ENCODE measurements around the gene PDE1C. TPM values are rescaled to one million over a fixed set of nuclear protein-coding genes. Genes with fewer than 3 reads are reported as not detected.

Gene PDE1C
- total and polyA plus RNA-seq, 2 donors (not counting 1 experiment from before 2014, with no cell fraction given) = 0.52 TPM; not detected in 1

GRCh38 chr7:32074787-32075585 lies 4.8 kb upstream of the PDE1C start:
- ChIA-PET POLR2A (no interaction called here), CTCF (no interaction called here)
- Histone ChIP-seq H2AFZ (ENCODE audit: insufficient read depth, low read depth, low read length, poor library complexity, severe bottlenecking) (no peak overlapping the region), H3K27me3 (replicated peaks in 1 of 4; ENCODE audit: control extremely low read depth in 1 of 4, control insufficient read depth in 3 of 4, insufficient read depth in 4 of 4, low read length in 3 of 4) (peaks cover 0 to 10% (median 6%) of the 10 kb centered on the region in 4 experiments), H3K27ac (ENCODE audit: low read length in 2 of 2) (no peak overlapping the region), H4K20me1 (ENCODE audit: control insufficient read depth, insufficient read depth, low read length, poor library complexity, severe bottlenecking) (no peaks in the 10 kb centered on the region), H3K4me1 (ENCODE audit: control insufficient read depth in 2 of 2, insufficient read depth in 2 of 2, low read length in 2 of 2) (no peaks in the 10 kb centered on the region), H3K79me2 (ENCODE audit: control insufficient read depth, insufficient read depth, low read length) (no peaks in the 10 kb centered on the region), H3K4me3 (ENCODE audit: control extremely low read depth in 1 of 5, extremely low read depth in 1 of 5, insufficient read depth in 1 of 5, low read depth in 2 of 5, low read length in 4 of 5) (no peak overlapping the region), H3K9me3 (ENCODE audit: control extremely low read depth in 1 of 3, control insufficient read depth in 2 of 3, insufficient read depth in 1 of 3, low read length in 2 of 3) (peaks cover 0 to 6% (median 0%) of the 10 kb centered on the region in 3 donors), H3K9ac (ENCODE audit: low read length) (no peak overlapping the region), H3K36me3 (replicated peaks in 1 of 2; ENCODE audit: control extremely low read depth in 1 of 2, control insufficient read depth in 1 of 2, extremely low read depth in 1 of 2, insufficient read depth in 2 of 2, low read length in 1 of 2) (no peaks in the 10 kb centered on the region), H3K4me2 (replicated peaks; ENCODE audit: low read depth, low read length, poor library complexity, severe bottlenecking) (no peak overlapping the region)
- 93% methylated on average over 4 of the region's 9 CpGs for WGBS (ENCODE audit: insufficient coverage)
- H3K4me3 Mint-ChIP-seq = no peak overlapping the region
- no peak for ATAC-seq (ENCODE audit: low read depth)
- H3K27ac Mint-ChIP-seq = no peak overlapping the region
- H3K27me3 Mint-ChIP-seq = peaks cover 25% of the 10 kb centered on the region
- no peak for TF ChIP-seq EZH2 (IDR thresholded peaks at IDR 0.05; ENCODE audit: borderline replicate concordance, insufficient read depth, low read depth, low read length, poor library complexity, severe bottlenecking)
- TF ChIP-seq, protein P1, sequence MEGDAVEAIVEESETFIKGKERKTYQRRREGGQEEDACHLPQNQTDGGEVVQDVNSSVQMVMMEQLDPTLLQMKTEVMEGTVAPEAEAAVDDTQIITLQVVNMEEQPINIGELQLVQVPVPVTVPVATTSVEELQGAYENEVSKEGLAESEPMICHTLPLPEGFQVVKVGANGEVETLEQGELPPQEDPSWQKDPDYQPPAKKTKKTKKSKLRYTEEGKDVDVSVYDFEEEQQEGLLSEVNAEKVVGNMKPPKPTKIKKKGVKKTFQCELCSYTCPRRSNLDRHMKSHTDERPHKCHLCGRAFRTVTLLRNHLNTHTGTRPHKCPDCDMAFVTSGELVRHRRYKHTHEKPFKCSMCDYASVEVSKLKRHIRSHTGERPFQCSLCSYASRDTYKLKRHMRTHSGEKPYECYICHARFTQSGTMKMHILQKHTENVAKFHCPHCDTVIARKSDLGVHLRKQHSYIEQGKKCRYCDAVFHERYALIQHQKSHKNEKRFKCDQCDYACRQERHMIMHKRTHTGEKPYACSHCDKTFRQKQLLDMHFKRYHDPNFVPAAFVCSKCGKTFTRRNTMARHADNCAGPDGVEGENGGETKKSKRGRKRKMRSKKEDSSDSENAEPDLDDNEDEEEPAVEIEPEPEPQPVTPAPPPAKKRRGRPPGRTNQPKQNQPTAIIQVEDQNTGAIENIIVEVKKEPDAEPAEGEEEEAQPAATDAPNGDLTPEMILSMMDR (IDR thresholded peaks at IDR 0.05) = no peak
- H3K4me1 Mint-ChIP-seq = no peaks in the 10 kb centered on the region
- H3K9me3 Mint-ChIP-seq (ENCODE audit: insufficient read depth) = no peaks in the 10 kb centered on the region
- DNase-seq = no peak
- intact Hi-C loops (cut with micrococcal nuclease) = no loop called here

GRCh38 chr7:32073533-32073932 lies 3.3 kb upstream of the PDE1C start:
- ChIA-PET POLR2A (no interaction called here), CTCF (no interaction called here)
- no peak overlapping the region for H3K4me3 Mint-ChIP-seq
- Histone ChIP-seq H3K9me3 (ENCODE audit: control extremely low read depth in 1 of 3, control insufficient read depth in 2 of 3, insufficient read depth in 1 of 3, low read length in 2 of 3) (peaks cover 0 to 6% (median 0%) of the 10 kb centered on the region in 3 donors), H3K4me3 (ENCODE audit: control extremely low read depth in 1 of 5, extremely low read depth in 1 of 5, insufficient read depth in 1 of 5, low read depth in 2 of 5, low read length in 4 of 5) (no peak overlapping the region), H3K9ac (ENCODE audit: low read length) (no peak overlapping the region), H3K36me3 (replicated peaks in 1 of 2; ENCODE audit: control extremely low read depth in 1 of 2, control insufficient read depth in 1 of 2, extremely low read depth in 1 of 2, insufficient read depth in 2 of 2, low read length in 1 of 2) (no peaks in the 10 kb centered on the region), H2AFZ (ENCODE audit: insufficient read depth, low read depth, low read length, poor library complexity, severe bottlenecking) (no peak overlapping the region), H3K27me3 (replicated peaks in 1 of 4; ENCODE audit: control extremely low read depth in 1 of 4, control insufficient read depth in 3 of 4, insufficient read depth in 4 of 4, low read length in 3 of 4) (peaks cover 0 to 11% (median 6%) of the 10 kb centered on the region in 4 experiments), H3K4me1 (ENCODE audit: control insufficient read depth in 2 of 2, insufficient read depth in 2 of 2, low read length in 2 of 2) (no peaks in the 10 kb centered on the region), H3K27ac (ENCODE audit: low read length in 2 of 2) (no peak overlapping the region), H3K4me2 (replicated peaks; ENCODE audit: low read depth, low read length, poor library complexity, severe bottlenecking) (no peak overlapping the region), H4K20me1 (ENCODE audit: control insufficient read depth, insufficient read depth, low read length, poor library complexity, severe bottlenecking) (no peaks in the 10 kb centered on the region), H3K79me2 (ENCODE audit: control insufficient read depth, insufficient read depth, low read length) (no peaks in the 10 kb centered on the region)
- DNase-seq = no peak
- H3K9me3 Mint-ChIP-seq (ENCODE audit: insufficient read depth) = no peaks in the 10 kb centered on the region
- H3K4me1 Mint-ChIP-seq = no peaks in the 10 kb centered on the region
- 86% methylated on average over 1 of the region's 1 CpG for WGBS (ENCODE audit: insufficient coverage)
- ATAC-seq (ENCODE audit: low read depth) = no peak
- no peak overlapping the region for H3K27ac Mint-ChIP-seq
- TF ChIP-seq, protein P1 (IDR thresholded peaks at IDR 0.05) = no peak
- TF ChIP-seq EZH2 (IDR thresholded peaks at IDR 0.05; ENCODE audit: borderline replicate concordance, insufficient read depth, low read depth, low read length, poor library complexity, severe bottlenecking) = no peak
- peaks cover 38% of the 10 kb centered on the region for H3K27me3 Mint-ChIP-seq
- intact Hi-C loops (cut with micrococcal nuclease) = no loop called here
